Measurements from ENCODE around the gene MFAP4.

The MFAP4 gene

GRCh38 chr17:19381741-19382444 lies 5.1 kb downstream of the MFAP4 start:
- in situ Hi-C loops (cut with MboI; ENCODE audit: low sequenced_read_pairs, unreplicated experiment), result no loop called here
- no peak for DNase-seq (ENCODE audit: low spot score)
- TF ChIP-seq CTCF (IDR thresholded peaks at IDR 0.05; ENCODE audit: borderline replicate concordance, control extremely low read depth, extremely low read depth, insufficient read depth, missing control alignments), result no peak

GRCh38 chr17:19381361-19381740 lies 5.6 kb downstream of the MFAP4 start:
- TF ChIP-seq CTCF (IDR thresholded peaks at IDR 0.05; ENCODE audit: borderline replicate concordance, control extremely low read depth, extremely low read depth, insufficient read depth, missing control alignments), result no peak
- DNase-seq (ENCODE audit: low spot score), result no peak
- in situ Hi-C loops (cut with MboI; ENCODE audit: low sequenced_read_pairs, unreplicated experiment), result no loop called here

- DNase-seq (ENCODE audit: low spot score), result no peak
- in situ Hi-C loops (cut with MboI; ENCODE audit: low sequenced_read_pairs, unreplicated experiment), result no loop called here
- no peak for TF ChIP-seq CTCF (IDR thresholded peaks at IDR 0.05; ENCODE audit: borderline replicate concordance, control extremely low read depth, extremely low read depth, insufficient read depth, missing control alignments)
Measured at GRCh38 chr17:19380481-19381301, 6.3 kb downstream of the MFAP4 start.

GRCh38 chr17:19379361-19380065 lies 7.5 kb downstream of the MFAP4 start:
- in situ Hi-C loops (cut with MboI; ENCODE audit: low sequenced_read_pairs, unreplicated experiment), result no loop called here
- DNase-seq (ENCODE audit: low spot score), result no peak
- TF ChIP-seq CTCF (IDR thresholded peaks at IDR 0.05; ENCODE audit: borderline replicate concordance, control extremely low read depth, extremely low read depth, insufficient read depth, missing control alignments), result no peak

- in situ Hi-C loops (cut with MboI; ENCODE audit: low sequenced_read_pairs, unreplicated experiment), result no loop called here
- no peak for TF ChIP-seq CTCF (IDR thresholded peaks at IDR 0.05; ENCODE audit: borderline replicate concordance, control extremely low read depth, extremely low read depth, insufficient read depth, missing control alignments)
- DNase-seq (ENCODE audit: low spot score), result no peak
Measured at GRCh38 chr17:19378416-19379360, 8.3 kb downstream of the MFAP4 start, which contains the start of gene MAPK7. MAPK7 (plus strand) TSS chr17:19378498; CDS start chr17:19378901, 403 bp downstream.
